ENCODE data around the gene BANK1.

Gene BANK1

DNA sequence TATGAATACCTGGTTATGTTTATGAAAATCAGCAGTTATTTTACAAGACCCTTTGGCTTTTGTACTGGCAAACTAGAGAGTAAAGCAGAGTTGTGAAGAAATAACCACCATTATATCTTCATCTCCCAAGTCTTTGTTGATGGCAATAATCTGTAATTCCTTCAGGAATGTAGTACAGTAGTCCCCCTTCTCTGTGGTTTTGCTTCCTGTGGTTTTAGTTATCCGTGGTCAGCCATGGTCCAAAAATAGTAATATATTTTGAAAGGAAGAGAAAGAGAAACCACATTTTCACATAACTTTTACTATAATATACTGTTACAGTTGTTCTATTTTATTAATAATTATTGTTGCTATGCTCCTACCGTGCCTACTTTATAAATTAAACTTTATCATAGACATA lies 27.8 kb downstream of the BANK1 start:
- DNase-seq, result no peak

GRCh38 chr4:101823864-101824263 lies 33.3 kb downstream of the BANK1 start:
- no peak for DNase-seq

- DNase-seq, result no peak
These were observed 34.0 kb downstream of the BANK1 start for GRCh38 chr4:101824500-101824899.

DNA sequence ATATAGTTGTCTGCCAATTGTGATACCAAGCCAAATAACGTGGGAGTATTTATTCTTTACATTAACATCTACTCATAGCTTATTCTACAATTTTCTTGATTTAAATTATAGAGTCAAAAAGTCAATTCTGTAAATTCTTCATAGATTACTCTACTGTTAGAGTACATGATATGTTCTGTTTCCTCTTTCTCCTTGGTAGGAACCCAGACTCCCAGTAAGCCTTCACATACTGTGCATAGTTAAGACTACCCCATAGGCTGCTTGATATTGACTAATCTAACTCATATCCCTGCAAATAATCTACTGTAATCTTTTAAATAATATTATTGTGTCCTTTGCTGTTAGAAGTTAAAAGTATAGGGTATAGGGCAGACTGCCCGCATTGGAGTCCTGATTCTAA lies 35.4 kb downstream of the BANK1 start:
- DNase-seq, result no peak

GRCh38 chr4:101831816-101832215 lies 41.3 kb downstream of the BANK1 start:
- no peak for DNase-seq

GRCh38 chr4:101833480-101833879 lies 43.0 kb downstream of the BANK1 start:
- DNase-seq, result no peak

DNA sequence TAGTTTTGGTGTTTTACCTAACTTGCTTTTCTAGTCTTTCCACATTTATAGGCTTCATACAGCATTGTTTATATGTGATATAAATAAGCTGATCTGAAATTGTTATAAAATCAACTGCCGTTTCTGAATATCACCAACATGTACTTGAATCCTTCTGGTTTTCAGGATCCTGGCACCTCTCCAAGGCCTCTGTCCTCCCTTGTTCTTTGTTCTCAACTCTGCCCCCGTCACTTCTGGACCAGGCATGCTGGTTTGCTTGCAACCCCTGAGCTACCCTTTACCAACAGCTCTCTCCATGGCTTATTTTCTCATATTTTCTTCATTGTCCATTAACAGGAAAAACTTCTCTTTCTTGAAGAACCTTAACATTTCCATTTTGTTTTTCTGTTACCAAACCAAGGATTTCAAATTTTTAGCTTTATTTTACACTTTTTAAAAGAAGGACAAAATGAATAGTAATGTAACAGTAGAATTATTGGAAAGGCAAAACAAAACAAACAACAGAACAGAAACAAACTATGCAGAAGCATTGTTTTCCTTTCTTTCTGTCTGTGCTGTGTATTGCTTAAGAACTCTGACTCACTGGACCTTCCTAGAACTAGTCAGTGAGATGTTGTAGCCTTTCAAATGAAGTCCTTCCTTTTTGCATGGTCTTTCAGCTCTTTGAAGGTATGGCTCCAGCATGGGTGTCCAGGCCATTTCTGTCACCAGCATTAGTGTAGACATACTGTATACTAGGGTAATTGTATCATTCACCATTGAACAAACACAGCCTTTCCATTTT lies 44.8 kb downstream of the BANK1 start:
- no peak for DNase-seq

GRCh38 chr4:101843054-101843453 lies 52.5 kb downstream of the BANK1 start:
- no peak for DNase-seq

DNA sequence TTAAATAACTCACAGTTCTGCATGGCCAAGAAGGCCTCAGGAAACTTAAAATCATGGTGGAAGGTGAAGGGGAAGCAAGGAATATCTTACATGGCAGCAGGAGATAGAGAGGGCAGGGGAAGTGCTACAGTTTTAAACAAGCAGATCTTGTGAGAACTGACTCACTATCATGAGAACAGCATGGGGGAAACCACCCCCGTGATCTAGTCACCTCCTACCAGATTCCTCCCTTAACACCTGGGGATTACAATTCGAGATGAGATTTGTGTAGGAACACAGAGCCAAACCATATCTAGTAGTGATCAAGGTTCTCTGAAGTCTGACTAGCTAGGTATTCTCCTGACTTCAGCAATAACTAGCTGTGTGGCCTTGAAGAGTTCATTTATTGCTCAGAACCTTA lies 56.0 kb downstream of the BANK1 start:
- no peak for DNase-seq

DNA sequence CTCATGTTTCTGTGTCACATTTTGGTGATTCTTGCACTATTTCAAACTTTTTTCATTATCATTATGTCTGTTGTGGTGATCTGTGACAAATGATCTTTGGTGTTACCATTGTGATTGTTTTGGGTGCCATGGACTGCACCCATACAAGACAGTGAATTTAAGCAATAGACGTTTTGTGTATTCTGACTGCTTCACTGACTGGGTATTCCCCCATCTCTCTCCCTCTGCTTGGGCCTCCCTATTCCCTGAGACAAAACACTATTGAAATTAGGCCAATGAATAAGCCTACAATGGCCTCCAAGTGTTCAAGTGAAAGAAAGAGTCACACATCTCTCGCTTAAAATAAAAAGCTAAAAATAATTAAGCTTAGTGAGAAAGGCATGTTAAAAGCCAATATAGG lies 60.2 kb downstream of the BANK1 start:
- no peak for DNase-seq

DNA sequence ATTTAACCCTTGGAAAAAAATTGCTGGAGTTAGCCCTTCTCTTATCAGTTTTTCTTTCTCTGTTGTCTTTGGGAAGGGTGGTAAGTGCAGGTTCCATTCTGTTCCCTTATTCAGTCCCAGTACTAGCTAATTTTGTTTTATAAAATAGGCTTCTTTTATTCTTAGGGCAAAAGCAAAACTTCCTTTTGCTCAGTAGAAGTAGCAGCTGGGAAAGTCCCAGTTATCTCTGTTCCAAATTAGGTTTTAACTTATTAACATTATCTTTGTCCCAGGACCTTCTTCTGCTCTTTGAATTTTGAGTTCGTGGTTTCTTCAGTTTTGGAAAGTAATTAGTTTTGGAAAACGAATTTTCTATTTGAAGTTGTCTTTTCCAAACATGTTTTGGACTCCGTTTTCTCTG lies 61.1 kb downstream of the BANK1 start:
- no peak for DNase-seq

- DNase-seq, result no peak
These were observed 62.5 kb downstream of the BANK1 start for GRCh38 chr4:101853028-101853427.

GRCh38 chr4:101853691-101854090 lies 63.2 kb downstream of the BANK1 start:
- DNase-seq, result no peak

GRCh38 chr4:101855239-101855638 lies 64.7 kb downstream of the BANK1 start:
- DNase-seq, result no peak

GRCh38 chr4:101856149-101856548 lies 65.6 kb downstream of the BANK1 start:
- DNase-seq, result no peak

DNA sequence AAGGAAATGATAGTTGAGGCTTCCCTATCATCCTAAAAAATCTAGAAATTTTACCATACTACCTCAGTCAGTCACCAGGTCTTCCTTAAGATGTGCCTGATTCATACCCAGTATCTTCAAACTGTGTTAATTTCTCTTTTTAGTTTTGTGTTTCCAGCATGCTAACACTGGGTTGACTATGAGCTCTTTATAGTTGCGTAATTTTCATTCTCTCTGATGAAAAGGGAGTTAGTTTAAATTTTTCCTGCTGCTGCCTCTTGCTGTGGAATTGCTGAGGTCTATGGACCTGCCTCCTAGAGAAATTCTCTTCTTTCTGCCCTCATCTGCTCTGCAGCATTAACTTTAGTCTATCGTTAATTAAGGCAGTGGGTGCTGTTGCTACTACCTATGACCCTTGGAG lies 66.6 kb downstream of the BANK1 start:
- DNase-seq, result no peak

DNA sequence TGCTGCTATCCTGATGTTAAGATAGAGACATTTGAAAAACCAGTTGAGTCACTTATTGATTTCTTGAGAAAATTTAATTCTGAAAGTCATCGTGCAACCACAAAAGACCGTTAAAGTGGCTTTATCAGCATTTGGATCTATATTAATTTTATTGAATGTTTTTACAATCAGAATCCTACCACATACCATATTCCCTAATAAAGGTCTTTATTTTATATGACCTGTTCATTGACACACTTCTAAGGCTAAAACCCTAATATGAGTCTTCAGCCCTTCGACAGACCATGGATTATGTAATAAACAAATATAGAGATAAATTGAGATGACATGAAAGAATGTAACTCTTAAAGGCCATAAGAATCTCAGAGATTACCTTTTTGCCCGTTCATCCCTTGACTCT lies 68.1 kb downstream of the BANK1 start:
- no peak for DNase-seq

DNA sequence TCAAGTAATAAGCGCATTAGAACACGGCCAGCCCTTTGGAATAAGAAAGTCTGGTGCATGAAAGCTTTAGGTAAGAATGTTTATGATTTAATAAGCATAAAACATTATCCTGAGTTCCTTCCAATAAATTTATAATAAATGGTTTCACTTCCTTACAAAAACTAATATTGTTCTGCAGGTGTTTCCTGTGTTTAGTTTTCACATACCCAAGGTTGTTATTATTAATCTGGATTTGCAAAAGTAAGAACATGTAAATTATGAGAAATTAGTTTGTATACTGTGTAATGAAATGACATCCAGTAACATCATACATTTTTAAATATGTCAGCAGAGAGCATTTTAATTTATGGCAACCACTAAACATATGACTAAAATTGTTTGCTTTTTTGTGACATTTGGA lies 72.1 kb downstream of the BANK1 start:
- no peak for DNase-seq

GRCh38 chr4:101864660-101865059 lies 74.1 kb downstream of the BANK1 start:
- DNase-seq, result no peak

GRCh38 chr4:101865501-101866062 lies 75.1 kb downstream of the BANK1 start:
- DNase-seq, result no peak

DNA sequence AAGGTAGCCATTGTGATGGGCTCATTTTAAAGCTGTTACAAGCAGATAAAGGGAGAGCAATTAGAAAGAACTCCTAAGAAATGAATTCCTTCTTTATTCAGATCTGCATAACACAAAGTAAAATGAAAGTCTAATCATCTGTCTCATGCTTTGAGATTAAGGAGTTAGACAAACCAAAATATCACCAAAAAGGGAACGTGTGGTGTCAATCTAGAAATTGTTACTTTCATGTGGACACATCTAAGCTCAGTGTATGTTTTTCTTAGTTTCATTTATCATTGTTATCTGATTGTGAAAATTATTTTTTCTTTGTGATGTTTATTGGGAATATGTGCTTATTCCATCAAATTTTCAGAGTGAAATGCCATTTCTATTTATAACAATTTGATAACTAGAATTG lies 80.3 kb downstream of the BANK1 start:
- DNase-seq, result no peak

GRCh38 chr4:101871962-101872676 lies 81.6 kb downstream of the BANK1 start:
- no peak for DNase-seq

- no peak for DNase-seq
These were observed 95.0 kb downstream of the BANK1 start for GRCh38 chr4:101885574-101885973.

DNA sequence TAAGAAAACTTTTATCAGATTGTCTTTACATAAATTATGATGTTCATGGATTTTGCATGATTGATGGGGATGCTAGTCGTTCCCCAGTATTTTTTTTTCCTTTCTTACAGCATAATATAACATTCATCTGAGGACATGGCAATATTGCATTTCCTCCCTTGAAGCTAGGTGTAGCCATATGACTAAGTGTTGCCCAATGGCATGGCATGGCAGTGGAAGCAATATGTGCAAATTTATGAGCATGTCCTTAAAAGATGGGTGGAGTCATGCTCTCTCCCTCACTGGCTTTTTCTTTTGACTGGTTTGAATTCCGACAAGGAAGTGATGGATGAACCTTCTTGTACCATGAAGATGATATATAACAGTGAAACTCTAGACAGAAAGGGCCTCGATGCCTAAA lies 96.3 kb downstream of the BANK1 start:
- no peak for DNase-seq
